Mucosa of gallbladder (tissue), 1 donor: Measurements from ENCODE around the gene RPL19. TPM values are rescaled to one million over a fixed set of nuclear protein-coding genes. Genes with fewer than 3 reads are reported as not detected.

ENCODE experiments used
- DNase-seq: peaks from one replicate; pipeline ENCODE4 v3.0.0-alpha.2; 2020; ENCODE audit warnings: low spot score
- total RNA-seq: library from RNA; stranded (reverse); gene quantifications from one replicate; pipeline ENCODE4 v1.2.1, GENCODE V29; 2021
- donor health status: DM: no; HTN: no; CAD: no.

RPL19 gene
- total RNA-seq, 1 donor from 2014 or later = 1,121 TPM

DNA sequence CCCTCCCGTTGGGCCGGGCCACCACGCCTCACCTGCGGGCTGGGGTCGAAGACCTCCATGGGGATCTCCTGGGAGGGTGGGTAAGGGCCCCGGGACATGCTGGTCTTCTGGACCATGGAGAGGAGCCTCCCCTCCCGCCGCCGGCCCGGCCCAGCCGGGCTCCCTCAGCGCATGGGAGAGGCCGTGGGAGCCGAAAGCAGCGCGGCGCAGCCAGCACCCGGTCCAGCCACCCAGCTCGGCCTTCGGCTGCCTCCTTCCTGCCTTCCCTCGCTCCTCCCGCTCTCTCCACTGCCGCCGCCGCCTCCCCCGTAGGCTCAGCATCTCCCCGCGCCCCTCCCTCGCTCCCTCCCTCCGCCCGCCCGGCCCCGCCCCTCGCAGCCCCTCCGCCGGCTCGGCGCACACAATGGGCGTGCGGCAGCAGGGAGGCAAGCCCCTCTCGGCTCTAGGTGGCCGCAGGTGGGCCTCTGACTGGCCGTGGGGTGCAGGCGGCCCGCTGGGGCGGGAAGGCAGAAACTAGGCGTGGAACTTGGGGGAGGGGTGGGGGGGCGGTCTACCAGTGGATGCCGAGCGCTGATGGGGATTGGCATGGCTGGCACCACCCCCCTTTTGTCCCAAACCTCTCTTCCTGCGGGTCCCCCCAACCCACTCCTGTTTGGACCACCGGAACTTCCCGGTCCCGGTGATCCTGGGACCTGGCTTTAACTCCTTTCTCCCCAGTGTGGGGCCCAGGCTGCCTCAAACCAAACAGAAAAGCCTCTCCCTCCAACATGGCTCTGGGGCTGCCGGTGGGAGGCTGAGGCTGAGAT, 2.5 kb upstream of the RPL19 start, which contains the start of gene CACNB1:
Gene CACNB1, minus strand, starts transcription at position 290 of the 806 bp plus-strand sequence. Its CDS starts 174 bp downstream, at position 116.
- DNase-seq = peak; percentile 60

DNA sequence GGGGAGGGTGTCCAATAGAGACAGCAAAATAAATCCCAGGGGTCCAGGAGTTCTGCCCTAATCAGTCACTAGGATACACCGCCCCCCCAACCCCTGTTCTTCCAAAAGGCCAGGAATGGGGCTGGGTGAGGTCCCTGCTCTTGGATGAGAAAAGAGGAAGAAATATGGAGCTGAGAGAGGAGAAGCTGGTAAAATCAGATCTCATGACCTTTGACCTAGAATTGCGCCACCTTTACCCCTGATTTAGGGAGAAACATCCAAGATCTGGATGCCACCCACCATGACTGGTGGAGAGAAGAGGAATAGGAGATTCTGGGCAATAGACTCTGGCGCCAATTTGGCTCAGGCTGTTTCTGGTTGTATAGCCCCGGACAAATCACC, 1.9 kb upstream of the RPL19 start:
- no peak for DNase-seq

DNA sequence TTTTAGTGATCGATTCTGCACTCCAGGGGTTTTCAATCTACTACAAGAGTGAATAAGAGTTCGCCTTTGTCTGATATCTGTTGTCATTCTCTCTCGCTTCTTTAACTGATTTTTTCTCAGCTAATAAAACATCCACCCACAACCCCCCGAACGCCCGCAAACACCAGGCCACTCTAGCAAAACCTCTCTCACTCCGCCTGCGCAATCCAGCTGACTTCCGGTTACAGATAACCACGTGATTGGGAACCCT, 338 bp upstream of the RPL19 start:
- DNase-seq = peak; percentile 93

DNA sequence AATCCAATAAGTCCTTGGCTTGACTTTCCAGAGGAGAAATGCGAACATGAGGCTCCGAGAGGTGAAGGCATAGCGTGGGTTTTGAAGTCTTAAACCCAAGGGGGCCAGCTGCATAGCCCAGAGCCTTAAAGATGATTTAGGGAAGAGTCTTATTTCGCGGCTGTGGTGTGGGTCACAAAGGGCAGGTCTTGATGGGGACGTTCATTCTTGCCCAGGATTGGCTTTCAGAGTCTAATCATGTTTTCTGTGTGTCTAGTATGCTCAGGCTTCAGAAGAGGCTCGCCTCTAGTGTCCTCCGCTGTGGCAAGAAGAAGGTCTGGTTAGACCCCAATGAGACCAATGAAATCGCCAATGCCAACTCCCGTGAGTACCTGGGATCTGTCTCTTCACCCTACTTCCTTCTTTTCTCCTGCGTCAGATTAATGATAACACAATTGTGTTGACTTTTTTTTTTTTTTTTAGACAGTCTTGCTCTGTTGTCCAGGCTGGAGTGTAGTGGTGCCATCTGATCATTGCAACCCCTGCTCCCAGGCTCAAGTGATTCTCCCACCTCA, 951 bp downstream of the RPL19 start:
- no peak for DNase-seq

DNA sequence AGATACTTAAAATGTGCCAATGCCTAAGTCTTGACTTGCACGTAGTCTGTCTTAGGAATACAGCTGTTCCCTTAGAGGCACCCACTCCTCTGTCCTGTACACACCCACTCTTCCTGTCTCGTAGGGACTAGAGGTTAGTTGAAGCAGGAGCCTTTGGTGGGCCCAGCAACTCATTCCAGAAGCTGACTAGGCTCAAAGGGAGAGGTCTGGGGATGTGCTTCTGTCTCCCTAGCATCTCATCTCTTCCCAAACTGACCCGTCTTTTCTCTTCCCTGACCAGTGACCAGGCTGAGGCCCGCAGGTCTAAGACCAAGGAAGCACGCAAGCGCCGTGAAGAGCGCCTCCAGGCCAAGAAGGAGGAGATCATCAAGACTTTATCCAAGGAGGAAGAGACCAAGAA, 4.2 kb downstream of the RPL19 start:
- no peak for DNase-seq

DNA sequence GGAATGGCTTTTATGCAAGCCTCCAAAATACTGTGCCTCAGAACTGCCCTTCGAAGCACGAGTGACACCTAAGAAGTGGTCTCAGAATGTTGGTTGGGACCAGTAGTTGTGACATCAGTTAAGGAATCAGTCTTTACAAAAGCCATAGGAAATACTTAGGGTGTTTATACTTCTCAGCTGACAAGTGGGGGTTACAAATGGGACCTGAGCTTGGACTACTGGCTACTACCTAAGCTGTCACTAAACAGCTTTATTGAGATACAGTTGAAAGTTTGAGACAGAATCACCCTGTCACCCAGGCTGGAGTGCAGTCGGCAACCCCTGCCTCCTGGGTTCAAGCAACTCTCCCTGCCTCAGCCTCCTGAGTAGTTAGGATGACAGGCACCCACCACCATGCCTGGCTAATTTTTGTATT, 5.0 kb downstream of the RPL19 start:
- no peak for DNase-seq

DNA sequence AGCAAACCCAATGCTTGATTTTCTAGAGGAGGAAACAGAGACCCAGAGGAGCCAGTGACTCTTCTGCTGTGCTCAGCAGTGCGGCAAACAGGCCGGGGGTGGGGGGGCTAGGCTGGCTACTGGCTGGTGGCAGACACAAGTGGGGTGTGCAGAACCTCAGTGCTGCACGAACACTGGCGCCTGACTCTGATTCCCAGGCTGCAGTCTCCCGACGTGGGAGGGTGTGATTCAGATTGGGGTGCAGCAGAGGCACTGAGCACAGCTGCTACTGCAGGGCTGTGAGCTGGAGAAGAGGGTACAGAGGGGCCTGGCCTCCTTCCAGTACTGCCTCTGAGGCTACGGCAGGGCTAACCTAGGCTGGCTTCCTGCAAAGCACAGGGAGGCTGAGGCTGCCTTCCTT, 8.1 kb downstream of the RPL19 start:
- DNase-seq = no peak

DNA sequence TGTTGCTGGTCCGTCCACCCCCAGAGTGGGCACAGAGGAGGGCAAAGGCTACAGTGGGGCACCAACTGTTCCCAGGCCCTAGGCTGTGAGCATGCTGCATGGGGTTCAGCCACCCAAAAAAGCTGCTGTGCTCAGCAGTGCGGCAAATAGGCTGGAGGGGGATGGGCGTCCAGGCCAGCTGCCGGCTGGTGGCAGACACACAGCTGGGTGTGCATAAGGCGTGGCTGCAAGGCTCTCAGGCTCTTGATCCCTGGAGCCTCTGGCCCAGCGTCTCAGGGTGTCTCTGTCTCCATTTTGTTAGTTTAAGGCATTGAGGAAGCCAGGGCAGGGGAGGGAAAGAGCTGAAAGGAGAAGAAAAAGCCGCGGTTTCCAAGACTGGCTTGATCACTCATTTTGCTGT, 8.8 kb downstream of the RPL19 start:
- no peak for DNase-seq

DNA sequence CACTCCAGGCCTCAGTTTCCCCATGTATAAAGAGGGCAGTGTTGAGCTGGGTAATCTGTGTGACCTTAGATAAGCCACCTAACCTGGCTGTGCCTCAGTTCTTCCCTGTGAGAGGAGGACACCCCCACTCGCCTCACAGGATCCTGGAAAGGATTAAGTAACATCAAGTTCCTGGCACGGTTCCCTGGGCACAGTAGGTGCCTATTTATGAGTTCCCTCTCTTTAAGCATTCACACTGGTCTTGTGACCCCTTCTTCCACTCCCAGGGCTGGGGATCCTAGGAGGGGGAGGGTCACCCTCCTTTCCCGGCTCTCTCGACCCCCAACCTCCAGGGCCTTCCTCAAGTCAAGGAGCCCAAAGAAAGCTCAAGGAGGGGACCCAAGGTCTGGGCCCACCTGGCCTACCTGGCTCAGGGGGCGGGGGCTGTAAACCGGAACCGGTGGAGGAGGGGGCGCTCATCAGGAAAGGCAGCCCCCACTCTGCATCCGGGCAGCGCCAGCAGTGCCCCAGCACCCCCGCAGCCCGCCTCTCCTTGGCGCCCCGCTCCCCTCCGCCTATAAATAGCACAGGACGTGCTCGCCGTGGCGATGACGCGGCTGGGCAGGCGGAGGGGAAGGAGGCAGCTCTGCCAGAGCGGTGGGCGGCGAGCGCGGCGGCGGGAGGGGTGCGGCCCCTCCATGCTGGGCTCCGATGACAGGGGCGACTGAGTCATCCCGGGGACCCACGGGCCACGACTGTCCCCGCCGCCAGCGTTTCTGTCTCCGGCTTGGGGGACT, 9.4 kb downstream of the RPL19 start:
- DNase-seq = peak; percentile 59

DNA sequence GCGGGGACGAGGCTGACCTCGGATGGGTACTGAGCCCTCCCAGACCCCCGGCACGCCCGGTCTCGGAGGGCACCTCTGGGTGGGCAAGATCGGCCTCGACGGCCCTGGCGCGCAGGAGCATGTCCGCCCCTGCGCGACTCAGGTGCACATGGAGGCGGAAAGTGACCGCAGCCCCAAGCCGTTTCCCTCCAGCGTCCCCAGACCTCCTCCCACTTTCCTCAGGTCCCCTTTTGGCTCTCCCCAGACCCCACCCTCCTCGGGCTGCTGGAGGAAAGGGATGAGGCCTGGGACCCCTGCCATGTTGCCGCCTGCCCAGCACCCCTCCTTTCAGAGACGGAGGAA, 10.0 kb downstream of the RPL19 start:
- DNase-seq = no peak

DNA sequence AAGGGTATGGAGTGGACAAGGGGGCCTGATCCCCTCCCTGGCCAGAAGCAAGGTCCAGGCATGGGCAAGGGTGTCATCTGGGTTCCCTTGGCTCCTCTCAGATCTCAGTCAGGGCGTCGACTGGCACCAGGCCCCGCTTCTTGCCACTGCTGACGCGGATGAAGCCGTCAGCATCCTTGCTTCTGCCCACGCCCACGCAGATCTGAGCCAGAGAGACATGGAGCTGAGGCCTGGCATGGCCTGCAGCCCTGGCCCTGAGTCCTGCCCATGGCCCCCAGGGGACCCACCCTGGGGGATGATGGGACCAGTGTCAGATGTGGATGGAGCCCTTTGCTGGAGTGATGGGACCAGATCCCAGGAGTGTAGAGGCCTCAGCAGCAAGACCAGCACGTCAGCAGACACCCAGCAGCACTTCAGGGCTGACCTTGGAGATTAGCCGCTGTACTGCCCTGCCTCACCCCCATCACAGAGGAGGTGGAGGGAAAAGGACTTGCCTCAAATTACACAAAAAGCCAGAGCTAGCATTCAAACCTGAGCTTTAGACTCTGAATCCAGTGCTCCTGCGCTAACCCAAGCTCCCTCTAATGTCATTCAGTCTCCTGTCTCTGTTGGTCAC, 12.2 kb downstream of the RPL19 start:
- DNase-seq = no peak

DNA sequence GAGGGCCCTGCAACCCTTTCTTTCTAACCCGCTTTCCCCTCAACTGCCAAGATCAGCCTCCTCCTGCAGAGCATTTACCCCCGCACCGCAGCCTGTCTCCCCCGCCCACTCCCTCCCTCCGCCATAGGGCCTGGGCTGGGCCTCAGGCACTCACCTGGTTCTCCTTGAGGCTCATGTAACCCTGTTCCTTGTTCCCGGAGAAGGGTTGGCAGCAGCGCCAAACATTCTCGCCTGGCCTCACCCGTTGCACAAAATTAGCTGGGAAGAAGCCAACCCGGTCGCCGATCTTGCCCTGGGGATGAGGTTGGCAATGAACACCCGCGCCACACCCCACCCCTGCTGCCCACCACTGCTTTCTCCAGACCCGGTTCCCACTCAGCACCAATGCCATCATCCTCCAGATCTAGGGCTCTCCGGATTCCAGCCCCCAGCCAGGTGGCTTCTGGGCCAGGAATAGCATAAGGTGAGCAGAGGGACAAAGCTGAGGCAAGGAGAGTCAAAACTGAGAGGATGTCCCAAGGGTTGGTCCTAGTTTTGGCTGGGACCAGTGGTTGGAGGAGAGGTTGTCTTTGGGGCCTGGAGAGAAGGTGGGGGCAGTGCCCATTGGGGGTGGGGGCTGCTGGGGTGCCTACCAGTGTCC, 12.9 kb downstream of the RPL19 start:
- no peak for DNase-seq

DNA sequence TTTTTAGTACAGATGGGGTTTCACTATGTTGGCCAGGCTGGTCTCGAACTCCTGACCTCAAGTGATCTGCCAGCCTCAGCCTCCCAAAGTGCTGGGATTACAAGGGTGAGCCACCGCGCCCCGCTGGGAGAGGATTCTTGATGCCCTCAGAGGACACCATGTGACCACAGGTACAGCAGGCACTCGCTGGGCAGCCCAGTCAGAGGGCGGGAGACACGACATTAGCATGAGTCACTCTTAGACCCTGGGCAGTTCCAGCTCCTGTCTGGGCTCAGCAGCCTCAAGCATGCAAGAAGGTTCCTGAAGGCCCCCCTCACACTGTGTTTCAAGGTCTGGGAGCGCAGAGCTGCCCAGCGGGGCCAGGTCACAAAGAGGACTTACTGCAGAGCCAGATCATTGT, 13.8 kb downstream of the RPL19 start:
- no peak for DNase-seq

DNA sequence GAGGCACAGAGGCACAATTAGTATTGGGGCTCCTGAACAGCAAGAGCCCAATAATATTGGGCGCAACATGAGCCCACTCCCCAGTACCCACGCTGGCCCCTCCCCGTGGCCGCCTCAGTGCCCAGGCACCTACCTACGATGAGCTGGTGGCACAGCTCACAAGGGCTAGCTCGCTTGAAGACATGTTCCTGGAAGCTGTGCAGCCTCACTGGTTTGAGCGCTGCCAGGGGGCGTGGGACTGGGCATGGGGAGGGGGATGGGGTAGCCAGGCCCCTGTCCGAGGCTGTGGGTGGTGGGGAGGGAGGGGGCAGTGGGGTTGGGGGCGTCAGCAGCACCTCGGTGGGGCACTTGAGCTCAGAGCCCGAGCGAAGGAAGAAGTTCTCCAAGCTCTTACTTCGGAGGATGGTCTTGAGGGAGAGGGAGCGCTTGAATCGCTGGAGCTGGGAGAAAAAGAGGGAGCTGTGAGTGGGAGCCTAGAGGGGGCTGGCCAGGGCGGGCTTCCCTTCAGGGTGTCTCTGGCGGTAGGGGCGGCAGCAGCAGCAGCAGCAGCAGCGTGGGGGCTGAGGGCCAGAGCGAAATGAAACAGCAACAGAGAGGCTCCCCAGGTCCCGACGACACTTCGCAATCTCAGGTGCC, 17.8 kb downstream of the RPL19 start:
- no peak for DNase-seq

DNA sequence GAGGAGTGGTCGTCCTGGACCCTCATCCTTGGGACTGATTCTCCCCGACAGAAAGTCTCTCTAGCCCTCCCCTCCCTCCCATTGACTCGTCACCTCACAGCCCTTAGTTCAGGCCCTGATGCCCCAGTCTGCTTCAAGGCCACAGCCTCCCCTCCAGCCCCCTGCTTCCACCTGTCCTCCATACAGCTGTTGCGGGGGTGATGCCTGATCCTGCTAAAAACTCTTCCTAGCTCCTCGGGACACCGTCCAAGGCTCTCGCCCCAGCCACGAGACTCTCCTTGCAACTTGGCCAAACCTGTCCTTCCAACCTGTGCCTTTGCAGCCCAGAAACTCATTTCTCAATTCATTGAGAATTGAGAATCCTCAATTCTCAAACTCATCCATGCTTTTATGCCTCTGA, 18.8 kb downstream of the RPL19 start:
- no peak for DNase-seq

DNA sequence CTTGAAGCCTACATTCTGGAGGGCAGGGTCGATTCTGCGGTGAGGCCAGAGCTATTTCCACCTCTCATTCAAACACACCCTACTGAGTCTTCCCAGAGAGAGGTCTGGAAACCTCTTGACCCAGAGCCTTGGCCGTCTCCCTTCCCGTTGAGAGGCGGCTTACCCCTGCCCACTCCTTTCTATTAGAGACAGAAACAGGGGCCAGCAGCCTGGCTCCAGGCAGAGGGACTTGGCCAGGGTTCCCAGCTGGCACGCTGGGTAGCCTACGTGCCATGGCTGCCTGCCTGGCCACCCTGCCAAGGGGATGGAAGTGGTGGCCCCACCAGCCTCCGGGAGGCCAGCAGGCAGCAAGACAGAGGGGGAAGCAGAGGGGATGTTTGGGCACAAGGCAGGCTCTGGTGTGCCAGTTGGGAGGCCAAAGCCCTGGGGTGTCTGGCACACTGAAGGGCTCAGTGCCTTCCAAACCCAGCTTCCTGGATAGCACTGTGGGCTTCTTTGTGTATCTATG, 19.6 kb downstream of the RPL19 start:
- no peak for DNase-seq

DNA sequence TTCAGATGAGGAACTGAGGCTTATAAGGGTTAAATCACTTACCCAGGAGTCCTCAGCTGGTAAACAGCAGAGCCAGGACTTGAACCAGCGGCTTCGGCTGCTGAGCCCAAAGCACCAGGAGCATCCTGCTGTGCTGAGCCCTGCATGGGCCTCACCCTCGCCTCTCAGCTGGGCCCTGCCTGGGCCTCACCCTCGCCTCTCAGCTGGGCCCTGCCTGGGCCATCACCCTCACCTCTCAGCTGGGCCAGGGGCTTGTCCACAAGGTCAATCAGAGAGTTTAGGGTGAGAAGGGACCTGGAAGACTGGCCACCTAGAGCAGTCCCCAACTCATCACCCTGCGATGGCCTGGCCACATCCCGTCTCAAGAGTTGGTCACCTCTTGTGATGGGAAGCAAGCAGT, 21.5 kb downstream of the RPL19 start:
- DNase-seq = no peak

DNA sequence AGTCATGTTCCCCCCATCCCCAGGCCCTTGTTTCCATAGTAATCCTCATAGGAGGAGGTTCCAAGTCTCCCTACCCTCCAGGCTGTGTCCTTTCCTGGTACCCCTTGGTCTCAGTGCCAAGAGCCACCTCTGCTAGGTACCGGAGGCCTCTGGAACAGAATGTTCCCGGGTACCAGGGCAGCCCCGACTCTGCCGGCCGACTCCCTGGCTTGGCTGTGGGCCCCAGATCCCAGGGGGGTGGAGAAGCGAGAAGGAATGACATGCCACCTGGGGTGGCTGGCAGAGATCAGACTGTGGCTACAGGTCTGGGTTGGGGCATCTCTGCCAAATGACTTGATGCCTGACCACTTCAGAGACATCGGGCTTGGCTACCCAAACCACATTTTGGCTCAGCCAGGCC, 22.1 kb downstream of the RPL19 start:
- DNase-seq = no peak

DNA sequence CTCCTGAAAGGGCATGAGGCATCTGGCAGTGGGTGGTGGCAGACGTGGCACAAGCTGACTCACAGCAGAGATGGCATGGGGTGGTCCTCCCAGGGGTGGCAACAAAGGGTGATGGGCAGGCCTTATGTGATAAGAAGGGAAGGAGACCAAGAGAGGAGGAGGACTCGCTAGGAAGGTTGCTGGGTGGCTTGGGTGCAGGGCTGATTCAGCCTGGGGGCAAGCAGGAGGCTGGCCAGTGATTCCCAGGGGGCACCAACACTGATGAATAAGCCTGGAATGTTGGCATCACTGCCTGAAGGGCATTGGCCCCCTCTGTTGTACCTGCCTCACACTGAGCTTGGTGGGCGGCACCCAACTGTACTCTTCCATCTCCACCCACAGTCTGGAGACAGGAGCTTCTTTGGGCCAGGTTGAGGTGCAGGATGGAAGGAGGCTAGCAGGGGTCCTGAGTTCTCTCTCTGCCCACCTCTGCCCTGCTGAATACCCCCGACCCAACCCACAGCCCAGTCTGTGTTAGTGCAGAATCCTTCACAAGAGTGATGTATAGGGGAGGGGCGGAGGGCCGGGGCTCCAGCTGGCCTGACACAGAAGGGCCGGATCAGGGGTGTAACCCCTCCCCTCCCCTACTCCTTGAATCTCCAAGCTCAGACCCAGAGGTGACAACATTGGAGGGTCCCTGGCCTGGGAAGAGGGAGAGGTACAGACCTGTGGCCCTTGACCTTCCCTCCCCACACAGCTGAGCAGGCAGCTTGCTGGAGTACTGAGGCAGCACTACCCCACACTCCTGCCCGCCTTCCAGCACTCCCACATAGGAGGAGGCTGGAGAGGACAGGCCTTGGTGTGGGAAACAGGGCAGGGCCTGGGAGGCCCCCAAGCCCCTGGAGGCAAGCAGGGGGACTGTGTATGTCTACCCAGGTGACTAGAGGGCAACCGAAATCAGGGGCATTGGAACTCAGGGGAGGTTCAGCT, 23.1 kb downstream of the RPL19 start:
- no peak for DNase-seq
